Adrenal gland (tissue), 12 donors: Measurements from ENCODE around the gene CHRD. TPM values are rescaled to one million over a fixed set of nuclear protein-coding genes. Genes with fewer than 3 reads are reported as not detected.

ENCODE experiments used
- DNase-seq, 7 donors: peaks; one replicate each; pipeline ENCODE4 v3.0.0-alpha.2; 2019 to 2020
- H3K27ac ChIP-seq, 5 donors: fragments of 200-600 bp; sonication (generic) in 4 of 5; 1 replicate in 3 of 5; 2 replicates in 2 of 5; pipeline versions ENCODE4 v1.5.1 to v1.8.0; 2016 to 2020; ENCODE audit warnings: mild to moderate bottlenecking in 1 of 5
- H3K27me3 ChIP-seq: fragments of 200-600 bp; 2 replicates; pipeline ENCODE4 v1.8.0; 2021
- H3K36me3 ChIP-seq, 2 donors: fragments of 200-600 bp; replicated peaks in 1 of 2; 1 replicate in 1 of 2; 2 replicates in 1 of 2; pipeline versions ENCODE4 v1.5.1 to v1.8.0; 2018 to 2022
- H3K4me1 ChIP-seq, 2 donors: fragments of 200-600 bp; replicated peaks in 1 of 2; 1 replicate in 1 of 2; 2 replicates in 1 of 2; pipeline versions ENCODE4 v1.5.1 to v1.8.0; 2018 to 2021
- H3K4me3 ChIP-seq, 4 donors: fragments of 200-600 bp; sonication (generic) in 3 of 4; one replicate each; pipeline ENCODE4 v1.5.1; 2016 to 2018
- H3K9me3 ChIP-seq, 3 donors: fragments of 200-600 bp; sonication (generic) in 1 of 3; replicated peaks in 1 of 3; 1 replicate in 2 of 3; 2 replicates in 1 of 3; pipeline versions ENCODE4 v1.5.1 to v1.8.0; 2016 to 2021
- POLR2A ChIP-seq, 2 donors: fragments of 450-650 bp; IDR thresholded peaks; one replicate each; pipeline ENCODE4 v1.6.1; 2017; ENCODE audit warnings: antibody characterized with exemption in 2 of 2, mild to moderate bottlenecking in 2 of 2, moderate library complexity in 1 of 2
- WGBS, 4 donors: extraction: QIAGEN DNeasy Blood & Tissue Kit in 2 of 4; methylation state at CpG; one replicate each; pipeline versions ENCODE4 v1.1.5 to v1.1.7; 2013 to 2017; 5-methylcytosine and 5-hydroxymethylcytosine counted together
- intact Hi-C, 2 donors: fragments of 100-400 bp; cut with DNase I; formaldehyde crosslinking; loops; one replicate each; pipeline versions ENCODE4 v1.14.1 to v1.15.0; 2022 to 2023
- polyA plus RNA-seq, 3 donors: library from polyadenylated mRNA; stranded (reverse); fragments of 200-250 nt in 2 of 3; fragments of 350-450 nt in 1 of 3; fragmentation: Illumina TruSeq in 1 of 3; extraction: RNeasy Lipid Tissue Mini Kit (QIAGEN cat#74804) in 1 of 3; gene quantifications; one replicate each; pipeline ENCODE4 v1.2.3, GENCODE V29; 2013 to 2014
- total RNA-seq, 9 donors: library from RNA; depleted of rRNA in 4 of 9; stranded (reverse); fragments of >200 nt in 4 of 9; fragments of 120-200 nt in 1 of 9; fragmentation: NEBNext Ultra II Directional in 1 of 9; extraction: Animal tissue kit (Norgen Biotek cat#: 25700) in 1 of 9; gene quantifications; one replicate each; pipeline versions ENCODE4 v1.1.0 to v1.2.4, GENCODE V29; 2013 to 2023
- TF ChIP-seq, protein P1 (sequence below), 6 experiments: fragments of 450-650 bp in 4 of 6; fragments of 200-600 bp in 2 of 6; sonication (generic) in 1 of 6; IDR thresholded peaks; 1 replicate in 5 of 6; 2 replicates in 1 of 6; pipeline versions ENCODE4 v1.5.1 to v1.8.0; 2016 to 2021; ENCODE audit warnings: antibody characterized with exemption in 6 of 6, mild to moderate bottlenecking in 2 of 6, moderate library complexity in 1 of 6
- donor health status: healthy with polysubstance abuse.
- donor health status: Bipolar disorder and iron deficiency.
- donor health status: DM: yes; HTN: yes; CAD: no.
- donor health status: DM: no; HTN: no; CAD: no.
- donor health status: DM: no; HTN: no; CAD: no.
- donor health status: DM: yes; HTN: yes; CAD: no.

CHRD gene
- total and polyA plus RNA-seq, 12 donors: 1.1 to 101 (median 23.7) TPM

DNA sequence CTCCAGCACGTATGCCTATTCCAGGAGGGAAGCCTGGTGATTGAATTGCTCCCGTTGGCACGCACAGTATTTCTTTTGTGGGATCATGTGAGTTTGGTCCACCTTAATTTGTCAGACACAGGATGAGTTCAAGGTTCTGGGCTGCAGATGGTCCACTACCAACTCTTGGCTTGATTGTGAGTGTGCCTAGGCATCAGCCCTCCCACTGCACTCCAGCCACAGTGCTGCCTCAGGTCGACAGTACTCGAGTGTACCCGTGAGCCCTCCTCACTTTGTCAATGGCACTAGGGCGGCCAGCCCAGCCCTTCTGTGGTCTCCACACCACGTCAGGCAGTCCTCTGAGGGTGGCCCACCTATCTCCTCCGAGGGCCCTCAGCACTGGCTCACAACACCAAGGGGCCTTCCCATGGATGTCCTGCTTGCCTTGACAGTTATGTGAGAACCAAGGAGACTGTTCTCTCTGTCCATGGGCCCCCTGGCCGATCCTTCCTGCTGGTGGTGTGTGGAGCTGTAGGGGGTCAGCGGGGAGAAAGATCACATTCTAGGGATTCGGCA is 30.2 kb downstream of the CHRD start:
- H3K27ac ChIP-seq: no peak overlapping the region
- no peaks in the 10 kb centered on the region for H3K9me3 ChIP-seq
- intact Hi-C loops: no loop called here
- no peak for TF ChIP-seq POLR2A (IDR thresholded peaks at IDR 0.05)
- TF ChIP-seq, protein P1, sequence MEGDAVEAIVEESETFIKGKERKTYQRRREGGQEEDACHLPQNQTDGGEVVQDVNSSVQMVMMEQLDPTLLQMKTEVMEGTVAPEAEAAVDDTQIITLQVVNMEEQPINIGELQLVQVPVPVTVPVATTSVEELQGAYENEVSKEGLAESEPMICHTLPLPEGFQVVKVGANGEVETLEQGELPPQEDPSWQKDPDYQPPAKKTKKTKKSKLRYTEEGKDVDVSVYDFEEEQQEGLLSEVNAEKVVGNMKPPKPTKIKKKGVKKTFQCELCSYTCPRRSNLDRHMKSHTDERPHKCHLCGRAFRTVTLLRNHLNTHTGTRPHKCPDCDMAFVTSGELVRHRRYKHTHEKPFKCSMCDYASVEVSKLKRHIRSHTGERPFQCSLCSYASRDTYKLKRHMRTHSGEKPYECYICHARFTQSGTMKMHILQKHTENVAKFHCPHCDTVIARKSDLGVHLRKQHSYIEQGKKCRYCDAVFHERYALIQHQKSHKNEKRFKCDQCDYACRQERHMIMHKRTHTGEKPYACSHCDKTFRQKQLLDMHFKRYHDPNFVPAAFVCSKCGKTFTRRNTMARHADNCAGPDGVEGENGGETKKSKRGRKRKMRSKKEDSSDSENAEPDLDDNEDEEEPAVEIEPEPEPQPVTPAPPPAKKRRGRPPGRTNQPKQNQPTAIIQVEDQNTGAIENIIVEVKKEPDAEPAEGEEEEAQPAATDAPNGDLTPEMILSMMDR (IDR thresholded peaks at IDR 0.05): no peak
- no peak for DNase-seq
- no peaks in the 10 kb centered on the region for H3K27me3 ChIP-seq
- 64 to 90% (median 73%) methylated on average over 6 to 12 of the region's 12 CpGs for WGBS, 4 donors
- no peaks in the 10 kb centered on the region for H3K36me3 ChIP-seq
- no peaks in the 10 kb centered on the region for H3K4me1 ChIP-seq
- no peak overlapping the region for H3K4me3 ChIP-seq

DNA sequence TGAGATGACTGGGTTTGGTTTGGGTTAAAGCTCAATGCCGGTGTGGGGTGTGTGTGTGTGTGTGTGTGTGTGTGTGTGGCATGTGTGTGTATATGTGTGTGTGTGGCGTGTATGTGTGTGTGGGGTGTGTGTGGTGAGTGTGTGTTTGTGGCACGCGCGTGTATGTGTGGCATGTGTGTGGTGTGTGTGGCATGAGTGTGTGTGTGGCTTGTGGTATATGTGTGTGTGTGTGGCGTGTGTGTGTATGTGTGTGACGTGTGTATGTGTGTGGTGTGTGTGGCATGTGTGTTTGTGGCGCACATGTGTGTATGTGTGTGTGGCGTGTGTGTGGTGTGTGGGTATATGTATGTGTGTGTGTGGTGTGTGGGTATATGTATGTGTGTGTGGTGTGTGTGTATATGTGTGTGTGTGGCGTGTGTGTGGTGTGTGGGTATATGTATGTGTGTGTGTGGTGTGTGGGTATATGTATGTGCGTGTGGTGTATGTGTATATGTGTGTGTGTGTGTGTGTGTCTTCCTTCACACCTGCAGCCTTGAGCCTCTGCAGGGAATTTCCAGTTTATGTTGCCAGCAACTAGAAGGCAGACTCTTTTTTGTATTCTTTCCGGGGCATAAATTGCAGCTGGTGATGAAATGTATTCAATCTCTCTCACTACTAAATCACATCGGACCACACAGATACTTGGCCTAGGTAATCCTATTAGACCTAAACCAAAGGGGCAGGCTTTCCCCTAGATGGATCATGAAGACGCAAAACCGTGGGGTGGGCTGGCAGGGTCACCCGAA is 34.8 kb downstream of the CHRD start:
- TF ChIP-seq, protein P1 (IDR thresholded peaks at IDR 0.05): no peak
- no peak for TF ChIP-seq POLR2A (IDR thresholded peaks at IDR 0.05)
- 80 to 84% (median 81%) methylated on average over 16 of the region's 16 CpGs for WGBS, 4 donors
- no peaks in the 10 kb centered on the region for H3K27me3 ChIP-seq
- no peaks in the 10 kb centered on the region for H3K4me1 ChIP-seq
- DNase-seq: no peak
- no peak overlapping the region for H3K27ac ChIP-seq
- no peaks in the 10 kb centered on the region for H3K9me3 ChIP-seq
- H3K4me3 ChIP-seq: no peak overlapping the region
- intact Hi-C loops: loop anchor here in 1 of 2 donors (5.0 kb wide), 2 partner anchors 98 to 128 kb away; no protein-coding TSS in a partner anchor
- no peaks in the 10 kb centered on the region for H3K36me3 ChIP-seq

DNA sequence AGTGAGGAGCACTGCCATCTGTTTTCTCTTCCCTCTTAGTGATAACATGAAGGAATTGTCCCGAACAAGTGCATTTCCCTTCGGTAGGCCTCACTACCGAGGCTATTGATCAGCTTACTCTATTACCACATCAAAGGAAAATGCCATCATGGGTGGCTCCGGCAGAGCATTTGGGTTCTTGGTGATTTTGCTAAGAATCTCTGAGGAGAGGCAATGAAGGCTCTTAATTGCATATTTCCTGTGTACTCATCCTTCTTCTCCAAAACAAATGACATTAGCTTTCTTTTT is 35.3 kb downstream of the CHRD start:
- TF ChIP-seq, protein P1 (IDR thresholded peaks at IDR 0.05): no peak
- no peak for TF ChIP-seq POLR2A (IDR thresholded peaks at IDR 0.05)
- no peaks in the 10 kb centered on the region for H3K4me1 ChIP-seq
- no peaks in the 10 kb centered on the region for H3K9me3 ChIP-seq
- intact Hi-C loops: loop anchor here in 1 of 2 donors (5.0 kb wide), 2 partner anchors 97 to 127 kb away; no protein-coding TSS in a partner anchor
- H3K27me3 ChIP-seq: no peaks in the 10 kb centered on the region
- no peak overlapping the region for H3K27ac ChIP-seq
- H3K36me3 ChIP-seq: no peaks in the 10 kb centered on the region
- DNase-seq: no peak
- no peak overlapping the region for H3K4me3 ChIP-seq
- 82 to 91% (median 85%) methylated on average over 4 of the region's 4 CpGs for WGBS, 4 donors

DNA sequence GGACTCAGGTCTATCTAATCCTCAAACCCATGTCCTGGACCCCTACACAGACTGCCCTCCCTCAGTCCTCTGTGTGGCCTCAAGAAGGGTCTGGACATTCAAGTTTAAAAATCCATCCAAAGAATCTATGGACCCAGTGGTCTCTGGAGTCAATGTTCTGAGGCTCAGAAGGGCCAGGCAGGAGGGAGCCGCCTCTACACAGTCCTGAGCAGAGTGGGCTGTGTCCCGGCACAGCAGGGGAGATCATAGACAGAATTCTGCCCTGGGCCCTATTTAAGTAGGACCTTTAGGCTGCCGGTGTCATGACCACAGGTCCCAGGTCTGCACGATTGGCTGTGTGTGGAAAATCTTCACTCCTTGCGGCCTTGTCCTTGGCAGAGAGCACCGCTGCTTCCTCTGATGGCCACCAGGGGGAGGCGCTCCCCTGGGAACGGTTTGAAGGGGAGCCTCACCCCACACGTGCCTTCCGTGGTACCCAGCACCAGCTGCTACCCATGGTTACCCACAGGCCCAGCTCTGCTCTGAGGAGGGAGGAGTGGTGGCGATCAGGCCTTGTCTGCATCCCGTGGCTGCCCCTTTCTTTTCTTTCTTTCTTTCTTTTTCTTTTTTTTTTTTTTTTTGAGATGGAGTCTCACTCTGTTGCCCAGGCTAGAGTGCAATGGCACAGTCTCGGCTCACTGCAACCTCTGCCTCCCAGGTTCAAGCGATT is 37.9 kb downstream of the CHRD start:
- WGBS, 4 donors: 19 to 35% (median 24%) methylated on average over 10 to 12 of the region's 14 CpGs
- intact Hi-C loops: loop anchor here in 1 of 2 donors (5.0 kb wide), 2 partner anchors 95 to 125 kb away; no protein-coding TSS in a partner anchor
- peak; percentile 71 to 84 (median 74) for DNase-seq

More for the DNA sequence above, 37.9 kb downstream of the CHRD start:
- H3K9me3 ChIP-seq: no peaks in the 10 kb centered on the region
- no peaks in the 10 kb centered on the region for H3K4me1 ChIP-seq
- no peak overlapping the region for H3K27ac ChIP-seq
- no peaks in the 10 kb centered on the region for H3K36me3 ChIP-seq
- TF ChIP-seq, protein P1 (IDR thresholded peaks at IDR 0.05): peak; percentile 86 to 95 (median 90)
- no peak for TF ChIP-seq POLR2A (IDR thresholded peaks at IDR 0.05)
- H3K4me3 ChIP-seq: no peak overlapping the region
- no peaks in the 10 kb centered on the region for H3K27me3 ChIP-seq
